Activated naive CD8-positive, alpha-beta T cell (primary cell): Measurements from ENCODE around the gene FCER1G.
A peak's percentile ranks its signal among the peaks of the same experiment; 100 is the strongest.

Experiments used
- H3K27ac Mint-ChIP-seq: one replicate; pipeline ENCODE4 v1.8.0; 2021; ENCODE audit warnings: mixed read lengths
- H3K27me3 Mint-ChIP-seq: one replicate; pipeline ENCODE4 v1.8.0; 2021; ENCODE audit warnings: mixed read lengths
- H3K36me3 Mint-ChIP-seq: one replicate; pipeline ENCODE4 v1.8.0; 2021; ENCODE audit warnings: mixed read lengths
- H3K4me1 Mint-ChIP-seq: one replicate; pipeline ENCODE4 v1.8.0; 2021; ENCODE audit warnings: low read depth, mixed read lengths
- H3K4me3 Mint-ChIP-seq: one replicate; pipeline ENCODE4 v1.8.0; 2021; ENCODE audit warnings: mild to moderate bottlenecking, mixed read lengths
- H3K9me3 Mint-ChIP-seq: one replicate; pipeline ENCODE4 v1.8.0; 2021; ENCODE audit warnings: low read depth, mixed read lengths

The FCER1G gene

GRCh38 chr1:161196521-161197451, 18.3 kb upstream of the FCER1G start:
- Mint-ChIP-seq H3K4me1 (peaks cover 53% of the 10 kb centered on the region), H3K4me3 (no peak overlapping the region), H3K9me3 (no peaks in the 10 kb centered on the region), H3K27ac (no peak overlapping the region), H3K36me3 (no peaks in the 10 kb centered on the region), H3K27me3 (no peaks in the 10 kb centered on the region)

- no peaks in the 10 kb centered on the region for H3K27me3 Mint-ChIP-seq
- H3K36me3 Mint-ChIP-seq = no peaks in the 10 kb centered on the region
- no peaks in the 10 kb centered on the region for H3K9me3 Mint-ChIP-seq
- no peak overlapping the region for H3K4me3 Mint-ChIP-seq
- H3K27ac Mint-ChIP-seq = no peak overlapping the region
- H3K4me1 Mint-ChIP-seq = peaks cover 55% of the 10 kb centered on the region
Measured at GRCh38 chr1:161197560-161198193, 17.4 kb upstream of the FCER1G start.

- Mint-ChIP-seq H3K27me3 (no peaks in the 10 kb centered on the region), H3K9me3 (no peaks in the 10 kb centered on the region), H3K36me3 (no peaks in the 10 kb centered on the region), H3K4me1 (peaks cover 55% of the 10 kb centered on the region), H3K4me3 (no peak overlapping the region), H3K27ac (no peak overlapping the region)
Measured at GRCh38 chr1:161198194-161198896, 16.8 kb upstream of the FCER1G start.

GRCh38 chr1:161198897-161199431, 16.1 kb upstream of the FCER1G start, which contains the start of gene ADAMTS4:
Gene ADAMTS4, minus strand, starts transcription at chr1:161199054. Its CDS starts 427 bp downstream, at chr1:161198627.
- peak within 1 kb of the TSS; percentile 48 for H3K4me3 Mint-ChIP-seq

GRCh38 chr1:161199506-161200139, 15.5 kb upstream of the FCER1G start:
- Mint-ChIP-seq H3K4me3 (peak overlapping the region; percentile 94), H3K27ac (peak overlapping the region; percentile 95), H3K4me1 (peaks cover 64% of the 10 kb centered on the region), H3K9me3 (no peaks in the 10 kb centered on the region), H3K36me3 (peaks cover 6% of the 10 kb centered on the region), H3K27me3 (no peaks in the 10 kb centered on the region)

More at GRCh38 chr1:161198897-161199431, 16.1 kb upstream of the FCER1G start, which contains the start of gene ADAMTS4:
- H3K27me3 Mint-ChIP-seq = no peaks in the 10 kb centered on the region
- peaks cover under 1% of the 10 kb centered on the region for H3K36me3 Mint-ChIP-seq
- H3K9me3 Mint-ChIP-seq = no peaks in the 10 kb centered on the region
- peaks cover 61% of the 10 kb centered on the region for H3K4me1 Mint-ChIP-seq
- peak within 1 kb of the TSS; percentile 95 for H3K27ac Mint-ChIP-seq

- Mint-ChIP-seq H3K9me3 (no peaks in the 10 kb centered on the region), H3K36me3 (peaks cover 9% of the 10 kb centered on the region), H3K27me3 (no peaks in the 10 kb centered on the region), H3K4me3 (peak overlapping the region; percentile 94), H3K4me1 (peaks cover 63% of the 10 kb centered on the region), H3K27ac (peak overlapping the region; percentile 95)
Measured at GRCh38 chr1:161200421-161200991, 14.6 kb upstream of the FCER1G start.

GRCh38 chr1:161200992-161201835, 13.9 kb upstream of the FCER1G start:
- Mint-ChIP-seq H3K36me3 (peaks cover 9% of the 10 kb centered on the region), H3K9me3 (no peaks in the 10 kb centered on the region), H3K4me3 (peak overlapping the region; percentile 94), H3K4me1 (peaks cover 66% of the 10 kb centered on the region), H3K27ac (peak overlapping the region; percentile 95), H3K27me3 (no peaks in the 10 kb centered on the region)

GRCh38 chr1:161201836-161202712, 13.0 kb upstream of the FCER1G start, which contains the start of gene NDUFS2:
Gene NDUFS2, plus strand, starts transcription at chr1:161202367. Its CDS starts 19 bp downstream, at chr1:161202386.
- no peaks in the 10 kb centered on the region for H3K27me3 Mint-ChIP-seq
- H3K36me3 Mint-ChIP-seq = peaks cover 9% of the 10 kb centered on the region
- peak within 1 kb of the TSS; percentile 95 for H3K27ac Mint-ChIP-seq
- H3K9me3 Mint-ChIP-seq = no peaks in the 10 kb centered on the region
- peak within 1 kb of the TSS; percentile 94 for H3K4me3 Mint-ChIP-seq
- peaks cover 72% of the 10 kb centered on the region for H3K4me1 Mint-ChIP-seq

GRCh38 chr1:161206411-161207140, 8.5 kb upstream of the FCER1G start:
- Mint-ChIP-seq H3K4me3 (no peak overlapping the region), H3K36me3 (peaks cover 14% of the 10 kb centered on the region), H3K4me1 (peaks cover 58% of the 10 kb centered on the region), H3K27me3 (no peaks in the 10 kb centered on the region), H3K27ac (peak overlapping the region; percentile 80), H3K9me3 (no peaks in the 10 kb centered on the region)

- Mint-ChIP-seq H3K4me3 (no peak overlapping the region), H3K27me3 (no peaks in the 10 kb centered on the region), H3K36me3 (peaks cover 14% of the 10 kb centered on the region), H3K9me3 (no peaks in the 10 kb centered on the region), H3K4me1 (peaks cover 53% of the 10 kb centered on the region), H3K27ac (no peak overlapping the region)
Measured at GRCh38 chr1:161207173-161207572, 7.9 kb upstream of the FCER1G start.

- peak overlapping the region; percentile 79 for H3K27ac Mint-ChIP-seq
- H3K4me3 Mint-ChIP-seq = no peak overlapping the region
- H3K4me1 Mint-ChIP-seq = peaks cover 36% of the 10 kb centered on the region
- H3K27me3 Mint-ChIP-seq = no peaks in the 10 kb centered on the region
- H3K36me3 Mint-ChIP-seq = peaks cover 17% of the 10 kb centered on the region
- no peaks in the 10 kb centered on the region for H3K9me3 Mint-ChIP-seq
Measured at GRCh38 chr1:161209790-161210409, 5.2 kb upstream of the FCER1G start.

GRCh38 chr1:161214369-161214768, 726 bp upstream of the FCER1G start:
- H3K27ac Mint-ChIP-seq = peak overlapping the region; percentile 47
- no peaks in the 10 kb centered on the region for H3K9me3 Mint-ChIP-seq
- peaks cover 50% of the 10 kb centered on the region for H3K4me1 Mint-ChIP-seq

More at GRCh38 chr1:161214369-161214768, 726 bp upstream of the FCER1G start:
- H3K4me3 Mint-ChIP-seq = no peak overlapping the region
- peaks cover 12% of the 10 kb centered on the region for H3K36me3 Mint-ChIP-seq
- no peaks in the 10 kb centered on the region for H3K27me3 Mint-ChIP-seq
